Neural progenitor cell (in vitro differentiated cells): ENCODE data around the gene CUBN.

Source experiments
- EZH2phosphoT487 ChIP-seq: fragments of 200-600 bp; sonication (generic); IDR thresholded peaks from 2 replicates; pipeline ENCODE4 v1.6.1; 2017; ENCODE audit warnings: antibody characterized with exemption
- TF ChIP-seq, protein P1 (sequence below): fragments of 200-600 bp; sonication (generic); IDR thresholded peaks from 2 replicates; pipeline ENCODE4 v1.5.1; 2017; ENCODE audit warnings: antibody characterized with exemption, mild to moderate bottlenecking

DNA sequence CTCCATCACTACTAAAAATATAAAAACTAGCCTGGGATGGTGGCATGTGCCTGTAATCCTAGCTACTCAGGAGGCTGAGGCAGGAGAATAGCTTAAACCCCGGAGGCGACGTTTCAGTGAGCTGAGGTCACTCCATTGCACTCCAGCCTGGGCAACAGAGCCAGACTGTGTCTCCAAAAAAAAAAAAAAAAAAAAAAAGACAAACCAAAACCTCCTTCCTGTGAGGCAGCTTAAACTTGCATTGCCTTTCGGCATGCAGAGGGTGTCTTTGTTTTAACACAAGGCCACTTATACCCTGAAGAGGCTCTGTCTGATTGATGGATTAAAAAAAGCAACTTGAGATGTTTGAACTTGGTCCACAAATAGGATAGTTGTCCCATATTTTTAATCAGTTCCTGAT, 184.0 kb downstream of the CUBN start:
- TF ChIP-seq, protein P1, sequence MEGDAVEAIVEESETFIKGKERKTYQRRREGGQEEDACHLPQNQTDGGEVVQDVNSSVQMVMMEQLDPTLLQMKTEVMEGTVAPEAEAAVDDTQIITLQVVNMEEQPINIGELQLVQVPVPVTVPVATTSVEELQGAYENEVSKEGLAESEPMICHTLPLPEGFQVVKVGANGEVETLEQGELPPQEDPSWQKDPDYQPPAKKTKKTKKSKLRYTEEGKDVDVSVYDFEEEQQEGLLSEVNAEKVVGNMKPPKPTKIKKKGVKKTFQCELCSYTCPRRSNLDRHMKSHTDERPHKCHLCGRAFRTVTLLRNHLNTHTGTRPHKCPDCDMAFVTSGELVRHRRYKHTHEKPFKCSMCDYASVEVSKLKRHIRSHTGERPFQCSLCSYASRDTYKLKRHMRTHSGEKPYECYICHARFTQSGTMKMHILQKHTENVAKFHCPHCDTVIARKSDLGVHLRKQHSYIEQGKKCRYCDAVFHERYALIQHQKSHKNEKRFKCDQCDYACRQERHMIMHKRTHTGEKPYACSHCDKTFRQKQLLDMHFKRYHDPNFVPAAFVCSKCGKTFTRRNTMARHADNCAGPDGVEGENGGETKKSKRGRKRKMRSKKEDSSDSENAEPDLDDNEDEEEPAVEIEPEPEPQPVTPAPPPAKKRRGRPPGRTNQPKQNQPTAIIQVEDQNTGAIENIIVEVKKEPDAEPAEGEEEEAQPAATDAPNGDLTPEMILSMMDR: no peak
- no peak for TF ChIP-seq EZH2phosphoT487
